Hematopoietic multipotent progenitor cell (in vitro differentiated cells): ENCODE results near the gene UBE3D. TPM values are rescaled to one million over a fixed set of nuclear protein-coding genes. Genes with fewer than 3 reads are reported as not detected.
"Not testable (repeated sequence)": the region's sequence is repeated elsewhere in the genome, so short reads cannot be mapped to it uniquely, and the experiment has no call there.

Experiments
- DNase-seq, 3 donors: peaks; one replicate each; pipeline ENCODE4 v3.0.0-alpha.2; 2011 to 2015; ENCODE audit warnings: low read depth in 2 of 3, low spot score in 2 of 3
- total RNA-seq: library from RNA; depleted of rRNA; stranded (reverse); fragments of >200 nt; gene quantifications from one replicate; pipeline ENCODE4 v1.2.3, GENCODE V29; 2012

The UBE3D gene
- total RNA-seq, 1 donor = 4.3 TPM

DNA sequence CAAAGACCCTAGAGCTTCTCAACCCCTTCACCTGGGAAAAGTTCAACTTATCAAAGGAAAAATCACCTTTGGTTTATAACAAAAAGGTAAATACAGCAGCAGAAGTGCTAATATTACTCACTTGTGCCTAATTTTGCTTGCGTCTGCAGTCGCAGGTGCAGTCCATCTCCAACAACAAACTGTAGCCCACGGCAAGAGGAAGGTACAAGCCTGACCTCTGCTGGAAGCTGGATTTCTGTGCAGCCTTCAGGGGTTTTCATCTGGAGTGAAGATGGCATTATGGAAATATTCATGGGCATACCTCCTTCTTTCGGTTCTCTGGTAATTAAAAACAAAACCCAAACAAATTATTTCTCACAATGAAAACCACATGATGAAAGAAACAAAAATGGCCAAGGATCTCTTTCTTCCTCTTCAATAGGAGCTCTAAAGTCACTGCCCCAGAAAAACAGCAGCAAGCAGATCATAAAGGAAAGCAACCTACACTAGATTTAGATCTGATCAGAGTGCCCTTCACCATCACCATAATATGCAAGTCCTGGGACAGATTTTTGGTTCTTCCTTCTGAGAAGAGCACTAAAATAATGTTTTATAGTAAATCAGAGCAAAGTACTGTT, 7.8 kb downstream of the UBE3D start:
- peak in 2 of 3 donors; percentile 31 to 64 for DNase-seq

DNA sequence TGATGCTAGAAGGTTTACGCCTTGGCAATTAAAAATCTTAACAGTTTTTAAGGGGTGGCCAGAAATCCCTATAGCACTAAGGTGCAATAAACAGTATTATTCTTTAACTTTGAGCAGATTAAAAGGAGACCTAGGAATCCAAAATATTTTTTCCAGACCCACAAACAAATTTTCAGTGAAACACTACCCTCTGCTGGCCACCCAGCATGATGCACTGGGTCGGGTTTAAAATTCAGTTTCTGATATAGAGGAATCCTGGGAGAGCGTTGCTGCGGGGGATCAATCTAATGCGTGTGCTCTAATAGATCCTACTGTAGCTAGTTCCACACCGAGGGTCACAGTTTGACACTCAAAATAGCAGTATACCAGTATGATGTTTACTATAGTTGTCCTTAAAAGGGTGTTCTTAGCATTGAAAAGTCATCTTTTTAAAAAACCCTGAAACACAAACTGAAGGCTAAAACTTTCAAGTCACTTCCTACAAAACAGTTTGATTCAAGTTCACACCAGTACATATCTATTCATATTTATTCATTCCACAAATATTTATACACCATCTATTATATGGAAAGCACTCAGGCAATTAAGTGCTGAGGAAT, 10.2 kb downstream of the UBE3D start:
- DNase-seq = peak in 2 of 3 donors; percentile 33 to 64

DNA sequence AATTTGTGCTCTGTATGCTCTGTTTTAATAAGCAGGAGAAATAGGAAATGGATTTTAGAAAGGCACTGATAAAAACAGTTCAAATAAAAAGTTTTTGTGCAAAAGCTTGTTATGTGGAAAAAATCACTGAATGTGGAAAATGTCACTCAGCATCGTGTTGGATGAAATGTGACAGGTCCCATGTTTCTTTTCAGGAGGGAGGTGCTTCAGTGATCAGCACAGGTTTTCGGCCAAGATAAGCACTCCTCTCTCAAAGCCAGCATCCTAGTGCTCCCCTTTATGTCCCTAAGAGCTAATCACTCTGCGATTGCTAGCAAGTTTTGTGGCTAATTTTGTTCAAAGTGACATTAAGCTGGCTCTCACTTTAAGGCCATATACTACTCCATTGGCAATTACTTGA, 12.0 kb downstream of the UBE3D start:
- no peak for DNase-seq

DNA sequence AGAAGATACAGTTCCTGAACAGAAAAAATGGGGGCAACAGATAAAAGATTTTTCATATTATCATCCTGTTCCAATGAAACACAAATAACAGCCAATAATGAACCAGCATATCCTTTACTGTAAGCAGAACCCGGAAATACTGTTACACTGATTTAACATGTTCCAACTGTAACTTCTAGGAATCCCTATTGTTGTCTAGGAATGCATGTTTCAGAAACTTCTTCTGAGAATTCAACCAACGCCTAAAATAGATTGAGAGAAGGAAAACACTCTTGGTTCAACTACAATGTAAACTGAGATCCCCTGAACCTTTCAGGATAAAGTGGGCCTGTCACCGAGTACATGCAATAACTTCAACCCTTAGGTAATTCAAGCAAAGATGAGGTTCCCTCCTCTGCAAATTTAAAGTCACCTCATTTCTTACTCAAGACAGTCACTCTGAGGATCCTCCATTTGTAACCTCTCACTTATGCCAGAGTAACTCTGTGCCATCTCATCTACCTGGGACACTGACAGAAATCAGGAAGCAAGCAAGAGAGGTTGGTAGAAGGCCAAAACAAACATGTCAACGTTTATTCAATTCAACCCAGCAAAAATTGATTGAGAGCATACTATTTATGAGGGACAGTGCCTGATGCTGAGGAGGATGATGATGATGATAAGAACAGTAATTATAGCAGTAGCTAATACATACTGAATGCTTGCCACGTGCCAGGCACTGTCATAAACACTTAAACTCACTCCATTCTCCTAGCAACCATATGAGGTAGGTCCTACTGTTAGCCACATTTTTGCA, 14.1 kb downstream of the UBE3D start:
- DNase-seq = no peak

DNA sequence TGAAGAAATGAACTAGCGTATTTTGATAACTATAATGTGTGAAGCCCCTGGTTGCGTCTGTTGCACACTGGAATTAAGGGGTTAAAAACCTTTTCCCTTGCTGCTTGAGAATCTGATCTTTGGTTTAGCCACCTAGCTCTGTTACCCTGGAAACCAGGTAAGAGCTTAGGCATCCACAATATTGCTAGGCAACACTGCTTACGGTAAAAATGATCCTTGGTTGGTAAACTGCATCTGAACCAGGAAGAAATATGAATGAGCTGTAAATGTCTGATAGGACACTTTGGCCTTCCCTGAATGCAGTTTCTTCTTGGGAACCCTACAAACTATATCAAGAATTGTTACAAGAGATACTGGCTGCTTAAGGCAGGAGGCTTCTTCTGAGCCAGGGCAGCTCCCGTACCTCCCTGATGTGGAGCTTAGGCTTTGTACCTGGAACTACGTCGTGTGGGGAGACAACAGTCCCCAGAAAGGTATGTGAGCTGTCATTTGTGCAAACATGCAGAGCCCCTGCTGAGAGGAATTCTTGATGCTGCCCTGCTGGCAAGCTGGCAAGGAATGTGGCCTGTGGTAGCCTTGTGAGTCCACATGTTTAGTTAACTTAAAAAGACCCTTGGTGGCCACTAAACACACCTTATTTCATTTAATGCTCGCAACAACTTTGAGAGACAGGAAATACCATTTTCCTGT, 18.4 kb downstream of the UBE3D start:
- no peak for DNase-seq

DNA sequence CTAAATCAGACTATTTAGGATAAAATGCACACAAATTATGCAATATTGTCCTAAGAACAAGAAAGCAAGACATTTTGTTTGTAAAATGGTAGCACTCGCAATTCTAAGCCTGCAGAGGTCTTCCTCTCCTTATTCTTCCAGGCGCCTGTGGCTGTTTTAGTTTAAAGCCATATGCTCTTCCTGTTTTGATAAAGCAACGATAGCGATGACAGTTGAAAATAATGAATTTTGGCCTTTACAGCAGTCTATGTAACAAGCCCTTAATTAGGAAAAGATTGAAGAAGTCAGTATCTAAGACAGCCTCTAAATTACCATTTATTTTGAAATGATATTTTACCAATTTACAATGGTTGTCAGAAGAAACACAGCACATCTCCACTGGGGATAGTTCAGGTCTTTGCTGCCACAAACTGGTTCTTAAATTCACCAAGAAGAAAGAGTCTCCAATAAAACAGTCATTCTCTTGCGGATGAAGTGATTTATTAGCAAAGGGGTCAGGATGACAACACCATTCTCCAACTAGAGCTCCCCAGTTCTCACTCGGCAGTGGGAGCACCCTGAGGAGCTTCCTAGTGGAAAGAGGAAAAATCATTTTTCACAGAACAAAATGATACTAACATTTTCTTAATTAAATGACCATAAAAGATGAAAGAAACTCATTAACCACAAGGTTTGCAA, 21.4 kb downstream of the UBE3D start:
- DNase-seq = no peak

DNA sequence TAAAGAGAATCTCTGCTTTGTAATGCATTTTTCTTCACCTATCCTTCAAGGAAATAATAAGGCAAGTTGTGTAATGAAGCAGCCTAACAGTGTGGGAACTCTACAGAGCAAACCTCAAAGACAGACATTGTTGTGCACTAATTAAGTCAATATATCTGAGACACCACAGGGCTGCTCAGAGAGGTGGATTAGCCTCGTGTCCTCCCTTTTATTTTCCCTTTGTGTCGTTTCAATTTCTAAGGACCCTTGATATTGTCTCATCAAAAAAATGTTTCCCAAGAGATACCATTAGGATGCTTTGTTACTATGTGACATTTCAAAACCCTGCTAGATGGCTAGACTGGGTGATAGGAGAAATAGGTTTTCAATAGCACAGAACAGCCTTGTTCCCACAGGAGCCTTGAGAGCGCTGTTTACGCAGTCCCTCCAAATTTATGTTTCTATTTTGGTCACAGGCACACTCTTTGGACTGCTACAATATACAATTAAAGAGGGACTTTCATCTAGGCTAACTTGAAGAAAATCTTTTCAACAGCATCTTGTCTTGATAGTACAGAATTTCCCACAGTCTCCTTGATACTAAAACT, 23.1 kb downstream of the UBE3D start:
- DNase-seq = no peak

DNA sequence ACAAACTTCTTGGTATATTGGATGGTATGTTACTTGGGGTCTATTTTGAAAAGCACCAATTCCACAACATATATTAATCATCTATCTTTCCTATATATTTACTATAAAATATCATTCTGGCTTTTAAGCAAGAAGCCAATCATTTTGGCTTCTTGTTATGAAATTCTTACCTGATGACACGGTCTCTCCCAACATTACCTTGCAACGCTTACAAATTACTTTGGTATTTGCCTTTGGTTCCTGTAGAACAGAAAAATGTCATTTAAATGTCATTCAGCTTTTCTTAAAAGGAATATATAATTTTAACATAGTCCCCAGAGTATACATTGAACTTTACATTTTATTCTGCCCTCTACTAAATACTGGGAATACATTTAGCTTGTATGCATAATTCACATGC, 27.4 kb downstream of the UBE3D start:
- DNase-seq = no peak

DNA sequence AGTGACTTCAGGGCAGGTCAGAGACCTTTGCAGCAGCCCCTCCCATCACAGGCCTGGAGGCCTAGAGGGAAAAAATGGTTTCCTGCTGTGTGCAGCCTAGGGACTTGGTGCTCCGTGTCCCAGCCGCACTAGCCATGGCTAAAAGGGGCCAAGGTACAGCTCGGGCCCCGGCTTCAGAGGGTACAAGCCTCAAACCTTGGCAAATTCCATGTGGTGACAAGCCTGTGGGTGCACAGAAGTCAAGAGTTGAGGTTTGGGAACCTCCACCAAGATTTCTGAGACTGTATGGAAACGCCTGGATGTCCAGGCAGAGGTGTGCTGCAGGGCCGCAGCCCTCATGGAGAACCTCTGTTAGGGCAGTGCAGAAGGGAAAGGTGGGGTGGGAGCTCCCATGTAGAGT, 34.0 kb downstream of the UBE3D start:
- no peak for DNase-seq

DNA sequence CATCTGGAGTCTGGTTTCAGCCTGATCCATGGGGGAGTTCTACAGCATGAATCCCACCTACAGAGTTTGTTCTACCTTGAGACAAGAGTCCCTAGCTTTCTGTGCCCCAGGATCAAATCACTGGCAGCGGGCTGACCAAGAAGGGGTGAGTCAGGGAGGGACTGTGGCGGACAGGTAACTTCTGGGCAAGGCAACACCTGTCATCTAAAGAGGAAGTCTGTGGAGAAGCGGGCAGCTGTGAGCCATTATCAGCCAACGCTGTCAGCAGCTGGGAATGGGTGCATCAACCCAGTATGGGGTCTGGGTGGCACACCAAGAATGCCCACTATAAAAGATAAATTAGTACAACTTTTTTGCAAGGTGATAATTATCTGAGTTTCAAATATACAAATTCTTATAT, 45.9 kb downstream of the UBE3D start:
- DNase-seq = no peak

DNA sequence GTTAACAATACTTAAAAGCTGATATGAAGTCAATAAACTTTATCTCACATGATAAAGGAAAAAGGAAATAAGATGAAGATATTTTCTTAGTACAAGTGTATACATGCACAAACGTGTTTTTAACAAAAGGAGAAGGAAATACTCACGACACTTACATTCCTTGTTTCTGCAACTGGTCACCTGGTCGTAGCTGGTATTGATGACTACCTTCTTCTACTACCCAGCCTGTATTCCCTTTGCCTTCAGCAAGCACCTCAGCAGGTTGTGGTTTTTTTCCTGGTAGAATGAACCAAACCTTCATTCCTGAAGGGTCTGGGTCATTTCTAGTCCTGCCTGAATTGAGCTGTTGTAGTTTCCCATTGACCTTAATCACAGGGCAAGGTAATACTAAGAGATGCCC, 54.5 kb downstream of the UBE3D start:
- not testable (repeated sequence) for DNase-seq

DNA sequence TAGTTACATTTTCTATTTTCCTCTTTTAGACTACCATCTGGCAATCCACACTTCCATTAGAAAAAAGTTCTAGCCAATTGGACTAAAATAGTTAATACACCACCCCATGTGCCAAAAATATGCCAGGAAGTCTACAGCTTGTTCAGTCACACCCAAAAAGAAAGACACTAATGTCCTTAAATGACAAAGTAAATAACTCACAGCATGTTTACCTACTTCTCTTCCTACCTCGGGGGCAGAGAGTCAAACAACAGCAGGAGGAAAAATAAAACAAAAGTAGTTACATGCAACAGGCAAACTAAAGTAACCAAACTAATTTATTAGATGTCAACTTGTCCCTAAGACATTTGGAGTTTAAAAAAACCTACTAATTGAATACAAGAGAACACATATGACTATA, 57.0 kb downstream of the UBE3D start:
- DNase-seq = no peak

DNA sequence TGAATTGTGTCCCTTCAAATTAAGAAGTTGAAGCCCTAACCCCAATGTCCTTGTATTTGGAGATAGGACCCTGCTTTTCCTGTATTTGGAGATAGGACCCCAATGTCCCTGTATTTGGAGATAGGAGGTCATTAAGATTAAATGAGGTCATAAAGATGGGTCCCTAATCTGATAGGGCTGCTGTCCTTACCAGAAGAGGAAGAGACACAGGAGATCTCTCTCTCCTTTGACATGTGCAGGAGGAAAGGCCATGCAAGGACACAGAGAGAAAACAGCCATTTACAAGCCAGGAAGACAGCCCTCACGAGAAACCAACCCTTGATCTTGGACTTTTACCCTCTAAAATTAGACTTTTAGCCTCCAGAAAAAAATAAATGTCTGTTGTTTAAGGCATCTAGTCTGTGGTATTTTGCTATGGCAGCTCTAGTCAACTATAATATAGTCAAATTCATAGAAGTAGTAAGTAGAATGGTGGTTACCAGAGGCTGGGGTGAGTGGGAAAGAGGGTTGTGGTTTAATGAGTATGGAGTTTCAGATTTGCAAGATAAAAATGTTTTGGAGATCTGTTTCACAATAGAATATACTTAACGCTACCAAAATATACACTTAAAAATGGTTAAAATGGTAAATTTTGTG, 59.3 kb downstream of the UBE3D start:
- DNase-seq = no peak

DNA sequence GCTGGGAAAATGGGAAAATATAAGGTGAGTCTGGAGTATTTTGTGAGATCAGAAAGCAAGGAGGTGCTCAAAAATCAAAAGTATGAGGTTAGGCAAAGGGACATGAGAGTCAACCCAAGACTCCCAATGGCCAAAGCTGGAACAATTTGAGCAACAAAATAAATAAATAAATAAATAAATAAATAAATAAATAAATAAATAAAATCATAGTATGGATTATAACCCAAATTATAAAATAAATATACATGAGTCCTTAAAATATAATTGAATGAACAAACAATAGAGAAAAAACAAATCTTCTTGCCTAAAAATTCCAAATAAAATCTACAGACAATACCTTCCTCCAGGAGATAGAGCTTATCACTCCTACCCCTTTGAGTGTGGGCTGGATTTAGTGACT, 69.5 kb downstream of the UBE3D start:
- no peak for DNase-seq

DNA sequence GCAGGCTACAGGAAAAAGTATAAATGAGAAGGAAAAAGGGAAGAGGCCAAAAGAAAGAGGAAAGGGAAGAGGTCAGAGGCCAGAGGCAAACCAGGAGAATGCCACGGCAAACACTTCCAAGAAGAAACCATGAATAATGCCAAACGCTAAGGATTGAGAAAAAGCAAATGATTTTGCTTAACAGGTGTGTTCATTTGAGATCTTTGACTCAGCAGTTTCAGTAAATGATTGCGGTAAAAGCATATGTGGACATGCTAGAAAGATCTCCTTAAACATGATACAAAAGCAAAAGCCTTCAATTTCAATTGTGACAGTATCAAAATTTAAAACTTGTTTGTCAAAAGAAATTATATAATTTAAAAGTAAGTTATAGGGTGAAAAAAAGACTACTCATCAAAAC, 70.6 kb downstream of the UBE3D start:
- no peak for DNase-seq

DNA sequence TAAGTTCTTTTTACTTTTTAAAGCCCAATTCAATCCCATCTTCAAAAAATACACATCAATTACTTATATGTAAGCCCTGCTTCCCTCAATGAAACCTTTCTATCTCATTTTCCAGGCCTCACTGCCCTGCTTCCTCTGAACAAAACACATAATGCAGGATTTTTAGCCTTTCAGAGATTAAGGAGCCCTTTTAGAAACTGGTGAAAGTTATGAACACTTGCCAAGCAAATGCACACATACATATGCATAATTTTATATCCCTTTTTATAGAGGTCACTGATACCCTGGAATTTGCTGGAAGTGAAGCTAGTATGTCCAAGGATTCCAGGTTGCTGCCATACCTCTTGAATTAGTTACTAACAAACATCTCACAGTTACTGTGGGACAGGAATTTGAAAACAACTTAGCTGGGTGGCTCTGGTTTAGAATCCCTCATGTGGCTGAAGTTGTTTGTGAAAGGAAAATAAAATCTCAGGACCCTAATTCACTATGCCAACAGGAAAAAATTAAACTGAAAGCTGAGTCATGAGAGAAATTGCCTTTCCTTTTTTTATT, 75.8 kb downstream of the UBE3D start:
- no peak for DNase-seq

DNA sequence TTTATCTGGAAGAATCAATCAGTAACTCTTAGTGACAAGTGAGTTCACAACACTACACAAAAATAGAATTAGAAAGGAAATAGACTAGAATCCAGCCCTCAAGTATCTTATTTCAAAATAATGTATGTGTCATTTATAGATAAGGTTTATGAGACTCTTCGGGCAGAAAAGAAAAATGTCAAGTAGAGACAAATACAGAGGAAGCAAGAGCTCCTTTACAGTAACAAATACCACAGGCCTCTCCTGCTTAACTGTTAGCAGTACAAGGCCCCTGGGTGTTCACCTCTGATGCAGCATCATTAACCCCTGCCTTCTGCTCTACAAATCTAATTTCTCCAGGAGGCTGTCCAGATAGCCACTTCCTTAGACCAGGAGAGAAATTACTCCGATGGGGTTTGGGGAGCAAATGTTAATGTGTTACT, 76.7 kb downstream of the UBE3D start:
- DNase-seq = no peak

DNA sequence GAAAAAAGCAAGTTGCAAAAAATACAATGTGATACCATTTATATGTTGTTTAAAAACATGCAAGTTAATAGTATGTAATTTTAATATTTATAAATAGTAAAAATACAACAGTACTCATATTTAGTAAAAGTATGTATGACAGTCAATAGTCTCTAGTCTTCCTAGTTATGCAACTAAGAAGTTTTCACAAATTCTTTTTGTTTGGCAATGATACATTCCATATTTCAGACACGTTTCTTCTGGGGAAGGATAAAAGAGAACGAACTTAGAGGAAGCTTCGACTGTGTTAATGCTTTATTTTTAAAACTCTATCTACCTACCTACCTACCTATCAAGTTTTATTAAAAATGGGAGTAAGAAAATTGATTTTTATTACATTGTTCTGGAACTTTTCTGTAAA, 77.7 kb downstream of the UBE3D start:
- DNase-seq = no peak

DNA sequence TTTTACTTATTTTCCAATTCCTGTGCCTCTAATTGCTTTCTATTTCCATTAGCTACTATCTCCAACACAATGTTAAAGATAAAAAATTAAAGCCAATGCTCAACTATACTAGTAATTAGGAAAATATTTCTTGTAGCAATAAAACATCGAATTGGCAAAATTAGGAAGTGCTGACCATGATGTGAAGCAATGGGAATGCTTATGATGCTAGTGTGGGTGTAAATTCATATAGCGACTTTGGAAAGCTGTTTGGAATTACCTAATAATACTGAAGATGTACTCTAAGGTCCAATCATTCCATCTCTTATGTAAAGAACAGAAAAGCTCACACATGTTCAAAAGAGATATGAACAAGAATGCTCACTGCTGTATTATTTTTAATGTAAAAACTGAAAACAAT, 78.2 kb downstream of the UBE3D start:
- DNase-seq = no peak

DNA sequence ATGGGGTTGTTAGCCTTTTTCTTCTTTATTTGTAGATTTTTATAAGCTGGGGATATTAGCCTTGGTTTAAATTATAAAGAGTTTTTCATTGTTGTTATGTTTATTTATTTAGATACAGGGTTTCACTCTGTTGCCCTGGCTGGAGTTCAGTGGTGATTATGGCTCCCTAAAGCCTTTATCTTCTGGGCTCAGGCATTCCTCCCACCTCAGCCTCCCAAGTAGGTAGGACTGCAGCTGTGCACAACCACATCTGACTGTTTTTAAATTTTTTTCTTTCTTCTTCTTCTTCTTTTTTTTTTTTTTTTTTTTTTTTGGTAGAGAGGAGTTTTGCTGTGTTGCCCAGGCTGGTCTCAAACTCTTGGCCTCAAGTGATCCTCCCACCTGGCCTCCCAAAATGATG, 80.9 kb downstream of the UBE3D start:
- no peak for DNase-seq
